K562 (cell line): ENCODE data around the gene NELL1.

Source experiments
- GABPA ChIP-seq: fragments of 200-800 bp; sonication (Bioruptor generic); conservative IDR thresholded peaks from 2 replicates; pipeline ENCODE4 v1.6.1; 2016; ENCODE audit warnings: low read depth, missing genetic modification characterization, missing compliant biosample characterization
- GATAD2B ChIP-seq: fragments of 450-650 bp; IDR thresholded peaks from 2 replicates; pipeline ENCODE4 v1.6.1; 2017; ENCODE audit warnings: mild to moderate bottlenecking, borderline replicate concordance

GRCh38 chr11:20782775-20783174, 113.4 kb downstream of the NELL1 start:
- TF ChIP-seq GATAD2B (no peak), GABPA (tag) (no peak)
